Measurements from ENCODE around the gene SYNDIG1. TPM values are rescaled to one million over a fixed set of nuclear protein-coding genes. Genes with fewer than 3 reads are reported as not detected.
A peak's percentile ranks its signal among the peaks of the same experiment; 100 is the strongest.

SYNDIG1 gene
- total RNA-seq, 1 donor from 2014 or later: 0.08 TPM

DNA sequence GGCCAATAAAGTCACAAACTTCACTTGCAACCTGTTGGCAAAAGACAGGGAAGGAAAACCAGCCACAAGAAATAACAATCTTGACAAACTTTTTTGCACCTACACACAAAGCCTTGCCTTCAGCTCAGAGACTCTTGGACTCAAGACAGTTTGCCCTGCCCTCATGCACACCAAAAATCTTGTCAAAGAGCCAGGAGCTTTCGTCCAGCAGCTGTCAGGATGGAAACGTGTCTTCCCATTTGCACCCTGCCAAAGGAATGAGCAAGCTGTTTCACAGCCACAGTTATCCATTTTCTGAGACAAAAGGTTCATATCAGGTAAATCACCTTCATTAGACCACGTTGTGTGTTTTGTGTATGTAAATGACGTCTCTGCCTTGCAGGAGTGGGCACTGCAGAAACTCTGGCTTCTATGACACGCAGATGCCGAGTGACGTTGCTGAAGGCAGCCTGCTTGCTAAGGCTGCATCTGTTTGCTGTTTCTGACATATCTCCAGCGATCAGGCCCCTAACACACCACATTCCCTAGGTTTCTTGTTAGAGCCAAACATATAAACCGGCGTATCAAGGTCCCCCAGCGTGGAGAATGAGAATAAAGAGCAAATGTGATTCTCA lies 193.4 kb downstream of the SYNDIG1 start:
- no peak for ATAC-seq

DNA sequence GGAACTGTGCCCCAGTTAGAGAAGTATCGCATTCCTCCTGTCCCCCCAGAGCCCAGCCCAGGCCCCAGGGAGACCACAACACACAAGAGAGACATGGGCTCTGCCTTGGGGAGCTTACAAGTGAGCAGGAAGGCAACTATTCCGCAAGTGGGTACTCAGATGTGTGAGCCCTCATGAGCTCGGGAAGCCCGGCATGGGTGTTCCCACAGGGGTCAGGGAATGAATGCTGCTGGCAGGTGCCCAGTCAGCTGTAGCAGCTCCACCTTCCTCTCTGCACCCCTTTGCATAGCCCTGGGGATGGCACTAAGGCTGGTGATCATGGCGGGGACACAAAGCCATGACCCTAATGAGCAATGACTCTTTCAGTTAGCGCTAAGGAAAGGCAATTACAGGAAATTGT lies 194.1 kb downstream of the SYNDIG1 start:
- no peak for ATAC-seq

- no peak for ATAC-seq
These were observed 195.0 kb downstream of the SYNDIG1 start for GRCh38 chr20:24664266-24664986.

- ATAC-seq: no peak
These were observed 195.8 kb downstream of the SYNDIG1 start for GRCh38 chr20:24665196-24665595.

- ATAC-seq: no peak
These were observed 196.3 kb downstream of the SYNDIG1 start for GRCh38 chr20:24665741-24666191.

DNA sequence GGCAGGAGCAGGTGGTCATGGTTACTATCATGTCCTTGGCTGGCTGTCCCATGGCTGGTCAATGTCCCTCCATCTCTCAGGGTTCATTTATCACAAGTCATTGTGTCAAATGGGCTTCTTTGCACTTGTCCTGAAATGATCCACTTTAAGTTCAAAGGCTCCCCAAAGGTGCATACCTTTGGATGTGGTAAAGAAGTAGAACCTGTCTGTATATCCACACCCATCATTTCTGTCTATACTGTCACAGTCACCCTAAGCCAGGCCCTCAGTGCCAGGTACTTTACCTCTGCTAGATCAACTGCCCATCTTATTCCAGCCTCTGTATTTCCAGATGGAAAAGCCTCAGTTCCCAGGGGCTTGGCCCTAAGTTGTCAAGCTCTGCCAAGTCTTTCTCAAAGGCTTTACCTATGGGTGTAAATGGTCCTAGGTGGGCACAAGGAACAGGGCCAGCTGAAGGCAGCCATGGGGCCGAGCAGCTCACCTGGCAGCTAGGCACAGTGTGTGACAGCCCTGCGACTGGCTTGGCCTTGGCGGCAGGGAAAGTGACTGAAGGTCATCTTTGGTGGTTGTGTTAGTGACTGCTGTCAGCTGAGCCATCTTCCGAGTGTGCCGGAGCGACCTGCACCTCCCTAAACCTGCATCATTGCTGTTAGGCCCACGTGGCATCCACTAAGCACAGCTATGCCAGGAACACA lies 198.4 kb downstream of the SYNDIG1 start:
- peak; percentile 53 for ATAC-seq

GRCh38 chr20:24668384-24668702 lies 198.9 kb downstream of the SYNDIG1 start:
- ATAC-seq: no peak

GRCh38 chr20:24668791-24669190 lies 199.4 kb downstream of the SYNDIG1 start:
- no peak for ATAC-seq

DNA sequence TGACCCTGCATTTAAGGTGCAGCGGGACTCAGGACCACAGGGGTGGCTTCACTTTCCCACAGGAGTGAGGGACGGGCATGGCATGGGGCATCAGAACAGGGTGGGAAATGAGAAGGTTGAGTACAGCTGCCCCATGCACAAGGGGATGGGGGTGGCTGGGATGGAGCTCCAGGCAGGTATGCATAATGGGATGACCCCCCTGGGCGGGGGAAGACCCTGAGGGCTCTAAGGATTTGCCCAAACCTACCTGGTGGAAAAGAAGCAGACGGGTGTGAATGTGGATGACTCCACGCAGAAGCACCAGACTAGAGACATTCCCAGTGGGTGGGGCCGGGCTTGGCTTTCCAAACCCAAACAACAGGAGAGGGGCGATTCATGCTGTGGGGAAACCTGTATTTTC lies 200.3 kb downstream of the SYNDIG1 start:
- ATAC-seq: no peak

GRCh38 chr20:24670341-24670872 lies 201.0 kb downstream of the SYNDIG1 start:
- no peak for ATAC-seq

- ATAC-seq: no peak
These were observed 201.6 kb downstream of the SYNDIG1 start for GRCh38 chr20:24670981-24671380.

GRCh38 chr20:24672181-24672880 lies 202.9 kb downstream of the SYNDIG1 start:
- ATAC-seq: no peak

GRCh38 chr20:24672886-24673677 lies 203.7 kb downstream of the SYNDIG1 start:
- ATAC-seq: no peak

- ATAC-seq: no peak
These were observed 204.5 kb downstream of the SYNDIG1 start for GRCh38 chr20:24673678-24674570.

DNA sequence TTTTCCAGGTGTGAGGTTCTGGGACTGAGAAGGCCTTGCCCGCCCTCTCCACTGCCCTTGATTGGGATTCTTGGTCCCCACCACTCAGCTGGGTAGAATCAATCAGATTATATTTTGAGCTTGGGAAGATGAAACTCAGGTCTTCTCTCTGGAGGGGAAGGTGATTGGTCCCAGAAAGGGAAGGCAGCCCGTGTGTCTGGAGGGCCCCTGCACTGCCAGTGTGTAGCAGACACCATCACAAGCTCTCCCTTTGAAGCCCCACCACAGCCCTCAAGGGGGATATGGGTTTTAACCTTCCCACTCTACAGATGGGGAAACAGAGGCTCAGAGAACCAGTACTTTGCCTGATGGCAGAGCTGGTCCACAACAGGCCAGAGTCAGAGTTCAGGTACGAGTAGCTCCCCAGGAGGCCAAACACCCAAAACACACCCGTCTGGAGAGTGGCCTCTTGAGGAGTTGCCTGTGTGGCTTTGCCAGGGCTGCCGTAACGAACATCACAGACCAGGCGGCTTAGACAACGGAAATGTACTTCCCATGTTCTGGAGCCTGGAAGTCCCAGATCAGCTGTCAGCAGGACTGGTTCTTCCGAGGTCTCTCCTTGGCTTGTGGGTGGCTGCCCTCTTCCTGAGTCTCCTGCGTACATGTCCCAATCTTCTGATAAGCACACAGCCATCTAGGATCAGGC lies 205.6 kb downstream of the SYNDIG1 start:
- ATAC-seq: no peak

GRCh38 chr20:24675651-24676352 lies 206.4 kb downstream of the SYNDIG1 start:
- ATAC-seq: no peak

DNA sequence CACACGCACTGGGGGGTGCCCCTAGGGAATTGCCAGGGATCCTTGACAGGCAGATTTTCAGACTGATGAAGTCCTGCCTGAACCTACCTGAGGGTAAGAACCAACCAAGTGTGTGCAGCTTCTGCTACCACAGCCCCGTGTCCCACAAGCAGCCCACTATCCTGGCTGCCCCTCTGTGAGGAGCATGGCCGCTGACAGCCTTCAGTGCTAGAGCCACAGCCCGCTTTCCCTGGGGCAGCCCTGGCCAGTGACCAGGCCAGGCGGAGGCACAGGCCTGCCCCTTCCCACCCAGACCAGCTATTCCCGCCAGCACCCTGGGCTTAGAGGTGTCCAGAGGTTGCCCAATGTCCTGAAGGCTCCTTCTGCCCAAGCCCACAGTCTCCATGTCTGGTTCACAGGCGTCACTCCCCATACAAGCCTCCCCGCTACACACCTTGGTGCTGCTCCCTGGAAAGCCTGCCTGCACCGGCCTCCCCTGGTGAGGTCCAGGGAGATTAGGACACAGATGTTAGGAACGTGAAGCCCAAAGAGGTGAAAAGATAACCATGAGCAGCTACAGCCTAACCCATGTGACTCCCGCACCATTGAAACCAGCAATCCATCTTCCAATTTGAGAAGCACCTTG lies 207.0 kb downstream of the SYNDIG1 start:
- ATAC-seq: no peak

DNA sequence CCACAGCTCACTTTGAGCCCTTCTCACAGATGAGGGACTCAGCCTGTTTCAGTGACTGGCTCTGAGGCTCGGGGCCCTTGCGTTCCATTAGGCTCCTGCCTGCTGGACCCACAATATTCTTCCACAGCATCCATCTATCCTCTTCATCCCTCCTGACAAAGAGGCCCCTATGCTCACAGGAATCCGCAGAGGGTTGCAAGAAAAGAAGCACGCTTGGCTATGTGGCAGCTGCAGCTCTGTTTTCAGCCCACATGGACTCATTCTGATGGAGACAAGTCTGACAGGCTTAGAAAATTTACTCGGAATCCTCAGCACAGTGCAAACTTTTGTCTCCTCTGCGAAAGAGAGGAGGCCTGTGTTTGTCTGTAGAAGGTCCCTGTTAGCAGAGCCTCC lies 207.5 kb downstream of the SYNDIG1 start:
- no peak for ATAC-seq

DNA sequence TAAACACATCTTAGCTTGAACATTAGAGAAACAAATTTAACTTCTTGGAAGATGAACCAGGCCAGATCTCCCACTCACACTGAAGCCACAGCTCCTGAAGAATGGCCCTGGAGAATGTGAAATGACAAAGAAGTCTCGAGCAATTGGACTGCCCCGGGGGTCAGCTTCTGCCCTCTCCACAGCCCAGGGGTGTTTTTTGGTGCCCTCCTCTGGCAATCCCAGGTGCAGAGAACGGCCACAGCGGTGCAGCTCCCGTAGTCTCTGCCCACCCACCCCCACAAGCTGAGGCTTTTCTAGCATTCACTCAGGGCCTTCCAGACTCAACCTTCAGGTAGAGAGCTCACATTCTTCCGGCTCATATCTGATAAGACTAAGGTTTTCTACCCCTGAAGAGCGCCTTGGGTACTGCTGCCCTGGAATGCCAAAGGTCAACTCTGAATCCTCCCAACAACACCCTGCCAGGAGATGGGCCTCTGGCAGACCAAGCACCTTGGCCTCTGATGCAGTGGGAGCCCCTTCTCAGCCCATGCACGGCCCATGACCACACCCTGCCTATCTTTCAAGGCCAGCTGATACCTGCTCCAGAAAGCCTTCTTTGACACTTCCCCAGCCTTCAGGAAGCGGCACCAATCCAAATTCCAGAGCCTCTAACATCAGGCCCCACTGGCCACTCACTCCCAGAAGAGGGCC lies 208.3 kb downstream of the SYNDIG1 start:
- no peak for ATAC-seq
